Measurements from ENCODE around the gene ETFA.

GRCh38 chr15:76289582-76289981, 21.7 kb downstream of the ETFA start:
- TF ChIP-seq, protein P1, sequence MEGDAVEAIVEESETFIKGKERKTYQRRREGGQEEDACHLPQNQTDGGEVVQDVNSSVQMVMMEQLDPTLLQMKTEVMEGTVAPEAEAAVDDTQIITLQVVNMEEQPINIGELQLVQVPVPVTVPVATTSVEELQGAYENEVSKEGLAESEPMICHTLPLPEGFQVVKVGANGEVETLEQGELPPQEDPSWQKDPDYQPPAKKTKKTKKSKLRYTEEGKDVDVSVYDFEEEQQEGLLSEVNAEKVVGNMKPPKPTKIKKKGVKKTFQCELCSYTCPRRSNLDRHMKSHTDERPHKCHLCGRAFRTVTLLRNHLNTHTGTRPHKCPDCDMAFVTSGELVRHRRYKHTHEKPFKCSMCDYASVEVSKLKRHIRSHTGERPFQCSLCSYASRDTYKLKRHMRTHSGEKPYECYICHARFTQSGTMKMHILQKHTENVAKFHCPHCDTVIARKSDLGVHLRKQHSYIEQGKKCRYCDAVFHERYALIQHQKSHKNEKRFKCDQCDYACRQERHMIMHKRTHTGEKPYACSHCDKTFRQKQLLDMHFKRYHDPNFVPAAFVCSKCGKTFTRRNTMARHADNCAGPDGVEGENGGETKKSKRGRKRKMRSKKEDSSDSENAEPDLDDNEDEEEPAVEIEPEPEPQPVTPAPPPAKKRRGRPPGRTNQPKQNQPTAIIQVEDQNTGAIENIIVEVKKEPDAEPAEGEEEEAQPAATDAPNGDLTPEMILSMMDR (IDR thresholded peaks at IDR 0.05; ENCODE audit: low read length) = no peak
- TF ChIP-seq EZH2 (IDR thresholded peaks at IDR 0.05; ENCODE audit: borderline replicate concordance, low read length) = no peak

Data from OCI-LY1 (cell line).